ENCODE data around the gene BSND. TPM values are rescaled to one million over a fixed set of nuclear protein-coding genes. Genes with fewer than 3 reads are reported as not detected.

BSND gene
- total and polyA plus RNA-seq, 8 donors: not detected

DNA sequence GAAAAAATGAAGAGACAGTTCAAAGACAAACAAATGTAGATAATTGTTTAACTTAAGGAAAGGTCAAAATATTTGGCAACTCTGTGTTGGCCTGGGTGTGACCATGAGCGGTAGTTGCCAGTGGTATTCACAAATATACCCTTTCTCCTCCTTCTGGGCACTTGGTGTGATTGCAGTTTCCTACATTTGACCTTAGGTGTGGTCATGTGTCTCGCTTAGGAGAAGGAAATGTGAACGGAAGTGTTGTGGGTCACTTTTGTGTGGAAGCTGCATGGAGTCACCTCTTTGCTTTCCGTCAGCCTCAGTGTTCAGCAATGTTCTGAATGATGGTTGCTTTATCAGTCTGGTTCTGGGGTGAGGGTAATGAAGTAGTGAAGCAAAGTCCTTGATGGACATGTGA lies 37.2 kb downstream of the BSND start:
- H3K36me3 ChIP-seq: no peaks in the 10 kb centered on the region
- TF ChIP-seq, protein P1, sequence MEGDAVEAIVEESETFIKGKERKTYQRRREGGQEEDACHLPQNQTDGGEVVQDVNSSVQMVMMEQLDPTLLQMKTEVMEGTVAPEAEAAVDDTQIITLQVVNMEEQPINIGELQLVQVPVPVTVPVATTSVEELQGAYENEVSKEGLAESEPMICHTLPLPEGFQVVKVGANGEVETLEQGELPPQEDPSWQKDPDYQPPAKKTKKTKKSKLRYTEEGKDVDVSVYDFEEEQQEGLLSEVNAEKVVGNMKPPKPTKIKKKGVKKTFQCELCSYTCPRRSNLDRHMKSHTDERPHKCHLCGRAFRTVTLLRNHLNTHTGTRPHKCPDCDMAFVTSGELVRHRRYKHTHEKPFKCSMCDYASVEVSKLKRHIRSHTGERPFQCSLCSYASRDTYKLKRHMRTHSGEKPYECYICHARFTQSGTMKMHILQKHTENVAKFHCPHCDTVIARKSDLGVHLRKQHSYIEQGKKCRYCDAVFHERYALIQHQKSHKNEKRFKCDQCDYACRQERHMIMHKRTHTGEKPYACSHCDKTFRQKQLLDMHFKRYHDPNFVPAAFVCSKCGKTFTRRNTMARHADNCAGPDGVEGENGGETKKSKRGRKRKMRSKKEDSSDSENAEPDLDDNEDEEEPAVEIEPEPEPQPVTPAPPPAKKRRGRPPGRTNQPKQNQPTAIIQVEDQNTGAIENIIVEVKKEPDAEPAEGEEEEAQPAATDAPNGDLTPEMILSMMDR (IDR thresholded peaks at IDR 0.05): no peak
- peak in 1 of 3 donors; percentile 34 for TF ChIP-seq POLR2AphosphoS5 (IDR thresholded peaks at IDR 0.05)
- H3K4me3 ChIP-seq: no peak overlapping the region
- 42 to 70% (median 49%) methylated on average over 4 of the region's 4 CpGs for WGBS, 5 donors
- peak in 1 of 2 donors; percentile 28 for DNase-seq
- intact Hi-C loops (cut with DNase I; ENCODE audit: low total_unique reads): no loop called here
- peaks cover 13 to 27% (median 19%) of the 10 kb centered on the region in 4 donors for H3K4me1 ChIP-seq
- H3K27me3 ChIP-seq: peaks cover 0 to 83% (median 32%) of the 10 kb centered on the region in 3 donors
- H3K27ac ChIP-seq: no peak overlapping the region
- H3K9me3 ChIP-seq: no peaks in the 10 kb centered on the region

DNA sequence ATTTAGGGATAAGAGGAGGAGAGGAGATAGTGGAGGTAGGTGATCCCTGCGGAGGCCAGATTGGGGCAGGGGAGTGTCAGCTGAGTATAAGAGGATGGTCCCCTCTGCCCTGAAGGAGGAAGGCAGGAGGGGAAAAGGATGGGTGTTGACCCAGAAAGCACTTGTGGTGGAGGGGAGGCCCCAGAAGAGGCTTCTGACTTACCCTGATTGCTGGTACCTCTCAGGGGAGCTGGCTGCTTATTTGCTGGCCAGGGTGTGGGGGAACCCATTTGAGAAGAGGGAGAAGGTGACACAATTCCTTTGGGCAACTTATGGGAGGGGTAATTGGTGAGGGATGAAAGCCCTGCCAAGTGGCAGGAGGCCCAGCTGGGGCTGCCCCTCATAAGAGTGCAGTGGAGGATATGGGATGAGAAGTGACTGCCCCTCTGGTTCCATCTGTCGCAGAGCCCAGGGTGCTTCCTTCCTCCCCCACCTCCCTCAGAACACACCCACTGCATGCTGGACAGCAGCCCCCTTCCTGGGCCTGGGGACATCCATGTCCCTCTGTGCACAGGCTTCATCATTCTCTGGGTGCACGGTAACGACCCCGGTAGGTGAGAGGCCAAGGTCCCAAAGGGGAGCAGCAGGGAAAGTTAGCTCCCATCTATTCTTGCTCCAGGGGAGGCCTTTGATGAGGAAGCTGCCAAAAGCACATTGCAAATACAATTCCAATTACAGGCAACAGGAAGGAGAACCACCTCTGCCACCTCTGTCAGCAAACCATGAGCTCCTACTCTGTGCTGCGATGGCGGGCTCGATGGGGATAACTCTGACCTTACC lies 39.2 kb downstream of the BSND start:
- Histone ChIP-seq H3K4me3 (no peak overlapping the region), H3K36me3 (no peaks in the 10 kb centered on the region), H3K9me3 (no peaks in the 10 kb centered on the region), H3K4me1 (peaks cover 13 to 31% (median 19%) of the 10 kb centered on the region in 4 donors), H3K27ac (no peak overlapping the region), H3K27me3 (peaks cover 0 to 82% (median 36%) of the 10 kb centered on the region in 3 donors)
- intact Hi-C loops (cut with DNase I; ENCODE audit: low total_unique reads): no loop called here
- no peak for TF ChIP-seq EP300 (IDR thresholded peaks at IDR 0.05)
- TF ChIP-seq, protein P1 (IDR thresholded peaks at IDR 0.05): no peak
- TF ChIP-seq POLR2A (IDR thresholded peaks at IDR 0.05): no peak
- TF ChIP-seq POLR2AphosphoS5 (IDR thresholded peaks at IDR 0.05): no peak
- WGBS, 5 donors: 84 to 91% (median 89%) methylated on average over 5 to 8 of the region's 8 CpGs
- no peak for DNase-seq

GRCh38 chr1:55038552-55038838 lies 39.8 kb downstream of the BSND start:
- no peak for DNase-seq
- H3K9me3 ChIP-seq: no peaks in the 10 kb centered on the region
- TF ChIP-seq POLR2A (IDR thresholded peaks at IDR 0.05) (no peak), EP300 (IDR thresholded peaks at IDR 0.05) (no peak), POLR2AphosphoS5 (IDR thresholded peaks at IDR 0.05) (no peak)
- TF ChIP-seq, protein P1 (IDR thresholded peaks at IDR 0.05): no peak
- H3K27me3 ChIP-seq: peaks cover 0 to 76% (median 36%) of the 10 kb centered on the region in 3 donors
- peaks cover 13 to 31% (median 19%) of the 10 kb centered on the region in 4 donors for H3K4me1 ChIP-seq
- no peak overlapping the region for H3K27ac ChIP-seq
- H3K4me3 ChIP-seq: no peak overlapping the region
- H3K36me3 ChIP-seq: no peaks in the 10 kb centered on the region
- 83 to 95% (median 90%) methylated on average over 3 of the region's 3 CpGs for WGBS, 5 donors
- intact Hi-C loops (cut with DNase I; ENCODE audit: low total_unique reads): no loop called here

DNA sequence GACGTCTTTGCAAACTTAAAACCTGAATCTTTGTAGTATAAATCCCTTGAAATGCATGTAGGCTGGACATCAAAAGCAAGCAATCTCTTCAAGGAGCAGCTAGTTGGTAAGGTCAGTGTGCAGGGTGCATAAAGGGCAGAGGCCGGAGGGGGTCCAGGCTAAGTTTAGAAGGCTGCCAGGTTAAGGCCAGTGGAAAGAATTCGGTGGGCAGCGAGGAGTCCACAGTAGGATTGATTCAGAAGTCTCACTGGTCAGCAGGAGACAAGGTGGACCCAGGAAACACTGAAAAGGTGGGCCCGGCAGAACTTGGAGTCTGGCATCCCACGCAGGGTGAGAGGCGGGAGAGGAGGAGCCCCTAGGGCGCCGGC lies 40.2 kb downstream of the BSND start:
- H3K27me3 ChIP-seq: peaks cover 0 to 72% (median 36%) of the 10 kb centered on the region in 3 donors
- H3K36me3 ChIP-seq: no peaks in the 10 kb centered on the region
- DNase-seq: no peak
- peaks cover 13 to 31% (median 19%) of the 10 kb centered on the region in 4 donors for H3K4me1 ChIP-seq
- peak overlapping the region in 2 of 4 donors; percentile 41 to 42 for H3K4me3 ChIP-seq
- no peak overlapping the region for H3K27ac ChIP-seq
- intact Hi-C loops (cut with DNase I; ENCODE audit: low total_unique reads): no loop called here
- TF ChIP-seq POLR2AphosphoS5 (IDR thresholded peaks at IDR 0.05): no peak
- TF ChIP-seq POLR2A (IDR thresholded peaks at IDR 0.05): no peak
- TF ChIP-seq, protein P1 (IDR thresholded peaks at IDR 0.05): no peak
- TF ChIP-seq EP300 (IDR thresholded peaks at IDR 0.05): no peak
- 30 to 37% (median 35%) methylated on average over 9 of the region's 9 CpGs for WGBS, 5 donors
- H3K9me3 ChIP-seq: no peaks in the 10 kb centered on the region

All from stomach (tissue), 9 donors.